Measurements from ENCODE around the gene MATCAP1. TPM values are rescaled to one million over a fixed set of nuclear protein-coding genes. Genes with fewer than 3 reads are reported as not detected.

MATCAP1 gene
- total and polyA plus RNA-seq, 2 of the 13 experiments (the other 11 are each of a cell fraction or from before 2014, with no cell fraction given): 11.2 to 24.5 TPM

- TF ChIP-seq ZBTB40 (IDR thresholded peaks at IDR 0.05) (no peak), ZBTB40 (CRISPR knock-in tag; IDR thresholded peaks at IDR 0.05) (no peak), ZNF816 (CRISPR knock-in tag; IDR thresholded peaks at IDR 0.05; ENCODE audit: borderline replicate concordance) (0 out of 2 replicates have a peak, but pooled peaks have one; percentile 41), PAXIP1 (CRISPR knock-in tag; conservative IDR thresholded peaks at IDR 0.05) (no peak; the same call in 1 of the 2 replicates), ZNF512B (CRISPR knock-in tag; IDR thresholded peaks at IDR 0.05; ENCODE audit: borderline replicate concordance) (0 out of 2 replicates have a peak, but pooled peaks have one; percentile 65), REL (CRISPR knock-in tag; conservative IDR thresholded peaks at IDR 0.05) (no peak), ZNF550 (CRISPR knock-in tag; IDR thresholded peaks at IDR 0.05; ENCODE audit: borderline replicate concordance) (no peak; the same call in 1 of the 2 replicates), ZBTB38 (CRISPR knock-in tag; IDR thresholded peaks at IDR 0.05) (peak; percentile 77), ATAD3A (CRISPR knock-in tag; IDR thresholded peaks at IDR 0.05) (no peak), RCOR2 (CRISPR knock-in tag; IDR thresholded peaks at IDR 0.05) (0 out of 2 replicates have a peak, but pooled peaks have one; percentile 9), CERS6 (CRISPR knock-in tag; IDR thresholded peaks at IDR 0.05) (no peak)
Measured at GRCh38 chr16:67170168-67170948, 13.4 kb downstream of the MATCAP1 start, which contains the start of gene NOL3 (continued).

All from HepG2 (cell line).